ENCODE measurements around the gene DPF3.

DPF3 gene

DNA sequence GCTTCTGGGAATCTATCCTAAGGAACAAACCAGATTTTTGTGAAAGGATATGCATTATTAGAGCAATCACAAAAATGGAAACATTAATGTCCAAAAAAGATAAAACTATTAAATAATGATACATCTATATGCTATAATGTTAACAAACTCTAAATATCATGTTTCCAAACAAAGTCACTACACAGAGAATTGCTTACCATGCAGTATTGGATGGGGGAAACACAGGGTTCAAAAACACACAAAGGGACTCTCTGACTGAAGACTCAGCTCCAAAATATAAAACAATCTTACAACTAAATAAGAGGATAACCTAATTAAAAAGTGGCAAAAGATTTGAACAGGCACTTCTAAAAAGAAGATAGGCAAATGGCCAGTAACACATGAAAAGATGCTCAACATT, 304.2 kb downstream of the DPF3 start:
- FAIRE-seq (no peak), DNase-seq (ENCODE audit: insufficient read length, low spot score) (no peak)
- TF ChIP-seq PAX5 (IDR thresholded peaks at IDR 0.05; ENCODE audit: insufficient read depth, low read length, severe bottlenecking) (no peak), POU2F2 (IDR thresholded peaks at IDR 0.05; ENCODE audit: low read depth, low read length) (no peak), SPI1 (IDR thresholded peaks at IDR 0.05; ENCODE audit: low read depth, low read length) (no peak), TAF1 (IDR thresholded peaks at IDR 0.05; ENCODE audit: low read depth, low read length) (no peak), POLR2A (IDR thresholded peaks at IDR 0.05; ENCODE audit: low read depth, low read length) (no peak)

DNA sequence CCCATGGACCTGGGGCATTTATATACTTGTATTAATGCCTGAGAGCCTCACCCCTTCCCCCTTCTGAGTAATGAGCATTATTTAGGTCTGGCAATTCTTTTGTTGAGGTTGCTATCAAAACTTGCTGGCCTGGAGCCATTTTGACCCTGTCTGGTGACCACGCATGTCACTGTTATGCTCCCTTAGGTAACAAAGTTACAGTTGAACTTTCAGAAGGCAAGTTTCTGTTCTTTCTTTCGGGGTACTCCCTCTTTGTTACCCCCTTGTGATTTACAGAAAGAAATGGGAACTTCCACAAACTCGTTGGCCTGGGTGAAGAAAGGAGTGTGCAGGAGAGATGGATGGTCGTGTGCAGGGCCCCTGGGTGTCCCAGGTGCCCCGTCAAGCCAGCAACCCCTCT, 305.4 kb downstream of the DPF3 start:
- TF ChIP-seq SPI1 (IDR thresholded peaks at IDR 0.05; ENCODE audit: low read depth, low read length) (0 out of 2 replicates have a peak, but pooled peaks have one; percentile 32), POU2F2 (IDR thresholded peaks at IDR 0.05; ENCODE audit: low read depth, low read length) (no peak)
- FAIRE-seq, result no peak
- DNase-seq (ENCODE audit: insufficient read length, low spot score), result no peak

DNA sequence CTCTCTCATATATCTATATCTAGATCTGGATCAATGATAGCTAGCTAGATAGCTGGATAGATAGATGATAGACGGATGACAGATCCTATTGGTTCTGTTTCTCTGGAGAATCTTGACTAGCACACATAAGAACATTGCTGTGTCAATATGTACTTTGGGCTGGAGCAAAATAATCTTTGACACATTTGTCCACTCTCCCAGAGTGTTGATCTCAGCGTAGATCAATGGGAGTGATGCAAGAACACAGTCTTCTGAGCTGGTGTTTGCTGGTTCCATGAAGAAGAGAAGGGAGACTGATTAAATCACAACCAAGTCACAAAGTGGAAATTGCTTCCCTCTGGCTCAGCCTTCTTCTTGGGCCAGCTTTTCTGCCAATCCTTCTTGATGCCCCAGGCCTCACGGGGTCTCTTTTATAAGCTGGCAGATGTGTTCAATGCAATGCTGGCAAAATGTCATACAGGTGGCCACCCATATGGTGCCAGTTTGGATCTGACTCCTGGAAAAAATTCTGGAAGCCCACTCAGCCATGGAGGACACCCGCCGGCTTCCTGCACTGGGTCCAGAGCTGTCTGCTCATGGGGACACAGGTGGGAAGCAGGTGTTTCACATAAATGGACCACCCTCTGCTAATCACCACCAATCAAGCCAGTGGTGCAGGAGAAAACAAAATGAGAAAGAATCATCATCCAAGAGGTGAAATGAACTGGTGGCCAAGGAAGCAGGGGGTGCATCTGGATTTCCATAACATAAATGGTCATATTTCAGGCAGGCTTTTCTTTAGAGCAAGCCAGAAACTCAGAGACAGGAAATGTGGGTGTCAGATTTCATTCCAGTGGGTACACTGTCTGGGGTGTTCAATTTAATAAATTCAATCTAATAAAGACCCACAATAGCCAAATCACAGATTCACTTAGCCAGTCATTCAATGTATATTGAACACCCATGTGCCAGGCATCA, 310.3 kb downstream of the DPF3 start:
- FAIRE-seq (no peak), DNase-seq (ENCODE audit: insufficient read length, low spot score) (no peak)
- no peak for TF ChIP-seq POU2F2 (IDR thresholded peaks at IDR 0.05; ENCODE audit: low read depth, low read length)
- no peak for TF ChIP-seq PAX5 (IDR thresholded peaks at IDR 0.05; ENCODE audit: insufficient read depth, low read length, severe bottlenecking)
- no peak for TF ChIP-seq TAF1 (IDR thresholded peaks at IDR 0.05; ENCODE audit: low read depth, low read length)
- no peak for TF ChIP-seq SPI1 (IDR thresholded peaks at IDR 0.05; ENCODE audit: low read depth, low read length)
- no peak for TF ChIP-seq POLR2AphosphoS5 (IDR thresholded peaks at IDR 0.05; ENCODE audit: low read depth, low read length)
- TF ChIP-seq POLR2A (IDR thresholded peaks at IDR 0.05; ENCODE audit: low read depth, low read length), result no peak

DNA sequence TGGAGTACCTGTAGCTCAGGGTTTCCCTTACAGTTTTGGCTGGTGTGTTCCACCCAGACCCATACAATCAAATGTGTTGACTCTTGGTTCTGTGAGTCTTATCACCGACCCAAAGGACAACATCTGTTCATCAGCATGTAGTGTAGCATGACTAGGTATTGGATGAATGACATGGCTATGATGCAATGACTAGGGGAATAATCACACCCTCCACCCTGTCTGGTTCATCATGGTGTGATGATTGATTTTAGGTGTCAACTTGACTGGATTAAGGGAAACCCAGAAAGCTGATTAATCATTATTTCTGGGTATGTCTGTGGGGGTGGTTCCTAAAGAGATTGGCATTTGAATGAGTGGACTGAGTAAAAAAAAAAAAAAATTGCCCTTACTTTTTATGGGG, 311.3 kb downstream of the DPF3 start:
- FAIRE-seq, result no peak
- no peak for DNase-seq (ENCODE audit: insufficient read length, low spot score)
- TF ChIP-seq SPI1 (IDR thresholded peaks at IDR 0.05; ENCODE audit: low read depth, low read length) (no peak), POLR2AphosphoS5 (IDR thresholded peaks at IDR 0.05; ENCODE audit: low read depth, low read length) (no peak), TAF1 (IDR thresholded peaks at IDR 0.05; ENCODE audit: low read depth, low read length) (no peak), PAX5 (IDR thresholded peaks at IDR 0.05; ENCODE audit: insufficient read depth, low read length, severe bottlenecking) (no peak), POU2F2 (IDR thresholded peaks at IDR 0.05; ENCODE audit: low read depth, low read length) (no peak), POLR2A (IDR thresholded peaks at IDR 0.05; ENCODE audit: low read depth, low read length) (no peak)

DNA sequence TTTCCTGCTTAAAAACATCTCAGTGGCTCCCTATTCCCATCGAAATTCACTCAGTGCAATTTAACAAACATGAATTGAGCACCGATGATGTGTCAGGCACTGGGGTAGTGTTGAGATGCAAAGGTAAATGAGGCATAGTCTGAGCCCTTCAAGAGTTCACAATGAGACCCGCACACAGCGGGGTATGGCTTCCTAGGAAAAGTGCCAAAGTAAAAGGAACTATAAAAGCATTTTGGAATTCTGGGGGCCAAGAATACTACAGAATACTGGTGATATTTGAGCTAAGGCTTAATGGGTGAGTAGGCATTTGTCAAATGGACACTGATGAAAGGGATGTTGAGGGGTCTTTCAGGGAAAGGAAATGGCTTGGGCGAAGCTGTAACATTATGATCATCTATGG, 315.4 kb downstream of the DPF3 start:
- FAIRE-seq (no peak), DNase-seq (ENCODE audit: insufficient read length, low spot score) (no peak)
- TF ChIP-seq SPI1 (IDR thresholded peaks at IDR 0.05; ENCODE audit: low read depth, low read length), result no peak
- no peak for TF ChIP-seq POLR2AphosphoS5 (IDR thresholded peaks at IDR 0.05; ENCODE audit: low read depth, low read length)
- no peak for TF ChIP-seq TAF1 (IDR thresholded peaks at IDR 0.05; ENCODE audit: low read depth, low read length)
- TF ChIP-seq POLR2A (IDR thresholded peaks at IDR 0.05; ENCODE audit: low read depth, low read length), result no peak
- TF ChIP-seq POU2F2 (IDR thresholded peaks at IDR 0.05; ENCODE audit: low read depth, low read length), result no peak
- TF ChIP-seq PAX5 (IDR thresholded peaks at IDR 0.05; ENCODE audit: insufficient read depth, low read length, severe bottlenecking), result no peak

DNA sequence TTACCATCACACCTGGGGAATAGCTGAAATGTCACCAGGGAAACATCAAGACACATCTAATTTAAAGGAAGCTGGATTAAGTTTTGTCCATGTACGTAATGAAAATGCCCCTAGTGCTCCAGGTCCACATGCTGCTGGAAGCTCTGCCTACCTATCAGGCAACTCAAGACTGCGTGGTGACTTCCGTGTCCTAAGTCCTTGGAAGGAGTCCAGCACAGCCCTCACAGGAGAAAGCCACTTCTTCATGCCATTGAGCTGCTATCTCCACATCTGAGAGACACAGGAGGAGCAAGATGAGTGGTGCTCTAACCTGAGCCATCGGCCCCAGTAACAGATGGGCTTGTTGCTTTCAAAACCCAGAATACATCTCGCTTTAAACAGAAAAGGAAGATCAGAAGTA, 316.4 kb downstream of the DPF3 start:
- TF ChIP-seq POU2F2 (IDR thresholded peaks at IDR 0.05; ENCODE audit: low read depth, low read length) (no peak), POLR2AphosphoS5 (IDR thresholded peaks at IDR 0.05; ENCODE audit: low read depth, low read length) (no peak), TAF1 (IDR thresholded peaks at IDR 0.05; ENCODE audit: low read depth, low read length) (no peak), PAX5 (IDR thresholded peaks at IDR 0.05; ENCODE audit: insufficient read depth, low read length, severe bottlenecking) (no peak), POLR2A (IDR thresholded peaks at IDR 0.05; ENCODE audit: low read depth, low read length) (no peak), SPI1 (IDR thresholded peaks at IDR 0.05; ENCODE audit: low read depth, low read length) (no peak)
- DNase-seq (ENCODE audit: insufficient read length, low spot score) (no peak), FAIRE-seq (no peak)

DNA sequence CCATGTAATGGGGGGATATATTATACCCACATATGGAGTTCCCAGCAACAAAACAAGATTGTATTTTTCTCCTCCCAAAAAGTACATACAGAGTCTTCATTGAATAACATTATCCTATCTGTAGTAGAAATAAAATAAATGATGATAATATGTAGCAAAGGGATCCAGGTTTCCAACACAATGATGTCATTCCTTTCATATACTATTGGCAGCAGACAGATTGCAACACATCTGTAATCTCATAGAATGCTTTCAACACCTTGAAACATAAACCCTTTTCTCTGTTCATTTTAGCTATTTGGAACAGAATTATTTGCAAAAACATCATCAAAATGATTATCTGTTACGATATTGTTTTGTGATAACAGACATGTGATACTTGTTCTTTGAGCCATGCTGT, 317.6 kb downstream of the DPF3 start:
- no peak for FAIRE-seq
- TF ChIP-seq POLR2AphosphoS5 (IDR thresholded peaks at IDR 0.05; ENCODE audit: low read depth, low read length), result no peak
- TF ChIP-seq PAX5 (IDR thresholded peaks at IDR 0.05; ENCODE audit: insufficient read depth, low read length, severe bottlenecking), result no peak
- no peak for TF ChIP-seq POU2F2 (IDR thresholded peaks at IDR 0.05; ENCODE audit: low read depth, low read length)
- TF ChIP-seq SPI1 (IDR thresholded peaks at IDR 0.05; ENCODE audit: low read depth, low read length), result no peak
- TF ChIP-seq POLR2A (IDR thresholded peaks at IDR 0.05; ENCODE audit: low read depth, low read length), result no peak
- no peak for TF ChIP-seq TAF1 (IDR thresholded peaks at IDR 0.05; ENCODE audit: low read depth, low read length)
- DNase-seq (ENCODE audit: insufficient read length, low spot score), result no peak

DNA sequence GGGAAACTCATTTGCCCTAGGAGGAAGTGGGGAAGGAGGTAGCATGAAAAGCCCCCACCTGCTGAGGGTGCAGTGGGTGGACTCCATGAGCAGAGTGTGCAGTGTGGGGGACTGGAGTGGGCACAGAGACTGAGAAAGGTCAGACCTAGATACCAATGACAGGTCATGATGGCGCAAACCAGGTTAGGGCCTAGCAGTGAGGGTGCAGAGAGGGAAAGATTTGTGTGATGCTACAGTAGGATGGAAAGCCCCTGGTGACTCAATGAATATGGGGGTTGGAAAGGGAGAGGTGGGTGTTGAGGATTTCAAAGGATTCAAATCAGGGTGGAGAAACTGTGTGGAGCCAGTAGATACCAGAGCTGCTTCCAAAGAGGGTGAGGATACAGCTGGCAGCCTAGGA, 319.2 kb downstream of the DPF3 start:
- DNase-seq (ENCODE audit: insufficient read length, low spot score), result no peak
- TF ChIP-seq POLR2AphosphoS5 (IDR thresholded peaks at IDR 0.05; ENCODE audit: low read depth, low read length) (no peak), SPI1 (IDR thresholded peaks at IDR 0.05; ENCODE audit: low read depth, low read length) (no peak), POLR2A (IDR thresholded peaks at IDR 0.05; ENCODE audit: low read depth, low read length) (no peak)
- no peak for FAIRE-seq

DNA sequence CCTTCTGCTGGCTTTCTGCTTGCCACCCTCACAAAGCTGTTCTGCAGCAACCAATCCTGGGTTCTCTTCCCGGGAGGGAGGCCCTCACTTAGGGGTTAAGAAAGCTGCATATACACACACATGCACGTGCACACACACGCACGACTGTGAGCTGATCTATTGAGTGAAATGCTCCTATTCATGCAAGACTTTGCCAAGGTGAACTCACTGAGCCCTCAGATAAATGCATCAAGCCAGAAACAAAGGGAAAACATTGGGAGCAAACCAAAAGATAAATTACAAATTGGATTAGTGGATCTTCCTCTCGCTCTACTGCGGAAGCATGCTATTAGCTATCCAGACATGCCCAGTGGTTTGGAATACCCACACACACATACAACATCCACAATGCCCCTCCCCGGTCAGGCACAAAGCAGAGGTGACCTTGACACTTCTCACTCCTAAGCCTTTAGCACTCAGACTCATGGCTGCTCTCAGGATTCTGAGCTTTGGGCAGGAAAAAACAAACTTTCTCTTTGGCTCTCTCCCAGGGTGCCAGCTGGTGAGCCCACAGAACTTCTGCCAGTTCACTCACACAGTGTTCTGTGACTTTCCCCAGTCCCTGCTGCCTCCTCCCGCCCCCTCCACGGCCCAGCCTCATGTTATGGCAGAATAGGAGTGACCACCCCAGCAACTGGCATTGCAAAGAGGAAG, 320.0 kb downstream of the DPF3 start:
- DNase-seq (ENCODE audit: insufficient read length, low spot score) (no peak), FAIRE-seq (no peak)
- no peak for TF ChIP-seq POLR2A (IDR thresholded peaks at IDR 0.05; ENCODE audit: low read depth, low read length)
- TF ChIP-seq PAX5 (IDR thresholded peaks at IDR 0.05; ENCODE audit: insufficient read depth, low read length, severe bottlenecking), result no peak
- no peak for TF ChIP-seq POLR2AphosphoS5 (IDR thresholded peaks at IDR 0.05; ENCODE audit: low read depth, low read length)
- no peak for TF ChIP-seq TAF1 (IDR thresholded peaks at IDR 0.05; ENCODE audit: low read depth, low read length)
- no peak for TF ChIP-seq POU2F2 (IDR thresholded peaks at IDR 0.05; ENCODE audit: low read depth, low read length)
- no peak for TF ChIP-seq SPI1 (IDR thresholded peaks at IDR 0.05; ENCODE audit: low read depth, low read length)
